ENCODE results near the gene CDH18. TPM values are rescaled to one million over a fixed set of nuclear protein-coding genes. Genes with fewer than 3 reads are reported as not detected.

CDH18 gene
- total RNA-seq, 1 donor from 2014 or later, result not detected

- no peaks in the 10 kb centered on the region for H3K9me3 ChIP-seq
- no peaks in the 10 kb centered on the region for H3K4me1 ChIP-seq
- DNase-seq, result no peak
- no peak overlapping the region for H3K27ac ChIP-seq
- H3K36me3 ChIP-seq, result no peaks in the 10 kb centered on the region
- no peaks in the 10 kb centered on the region for H3K27me3 ChIP-seq
- TF ChIP-seq CTCF (IDR thresholded peaks at IDR 0.05), result no peak
- no peak overlapping the region for H3K4me3 ChIP-seq
- intact Hi-C loops (cut with DNase I), result no loop called here
- no peak for ATAC-seq
Observed at GRCh38 chr5:19706776-19707175, 281.2 kb downstream of the CDH18 start.

DNA sequence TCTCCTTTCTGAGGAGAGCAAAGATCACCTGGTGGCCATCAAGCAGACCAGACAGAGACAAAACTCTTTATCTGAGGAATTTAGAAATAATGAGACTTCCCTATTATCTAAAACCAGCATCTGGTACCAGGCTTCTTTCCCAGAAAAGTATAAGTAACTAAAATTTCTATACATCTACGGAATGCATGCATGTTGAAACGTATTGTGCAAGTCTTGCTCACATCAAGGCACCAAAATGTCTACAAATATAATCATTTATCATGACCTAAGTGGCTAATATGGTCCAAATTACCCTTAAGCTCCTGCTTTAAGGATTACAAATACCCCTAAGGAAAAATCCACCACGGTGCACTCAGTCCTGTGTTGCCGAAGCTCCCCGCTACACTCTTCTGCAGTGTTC, 286.3 kb downstream of the CDH18 start:
- H3K27me3 ChIP-seq, result no peaks in the 10 kb centered on the region
- intact Hi-C loops (cut with DNase I), result no loop called here
- DNase-seq, result no peak
- no peak for ATAC-seq
- no peak overlapping the region for H3K4me3 ChIP-seq
- no peaks in the 10 kb centered on the region for H3K36me3 ChIP-seq
- no peaks in the 10 kb centered on the region for H3K9me3 ChIP-seq
- H3K4me1 ChIP-seq, result no peaks in the 10 kb centered on the region
- no peak overlapping the region for H3K27ac ChIP-seq
- TF ChIP-seq CTCF (IDR thresholded peaks at IDR 0.05), result no peak

DNA sequence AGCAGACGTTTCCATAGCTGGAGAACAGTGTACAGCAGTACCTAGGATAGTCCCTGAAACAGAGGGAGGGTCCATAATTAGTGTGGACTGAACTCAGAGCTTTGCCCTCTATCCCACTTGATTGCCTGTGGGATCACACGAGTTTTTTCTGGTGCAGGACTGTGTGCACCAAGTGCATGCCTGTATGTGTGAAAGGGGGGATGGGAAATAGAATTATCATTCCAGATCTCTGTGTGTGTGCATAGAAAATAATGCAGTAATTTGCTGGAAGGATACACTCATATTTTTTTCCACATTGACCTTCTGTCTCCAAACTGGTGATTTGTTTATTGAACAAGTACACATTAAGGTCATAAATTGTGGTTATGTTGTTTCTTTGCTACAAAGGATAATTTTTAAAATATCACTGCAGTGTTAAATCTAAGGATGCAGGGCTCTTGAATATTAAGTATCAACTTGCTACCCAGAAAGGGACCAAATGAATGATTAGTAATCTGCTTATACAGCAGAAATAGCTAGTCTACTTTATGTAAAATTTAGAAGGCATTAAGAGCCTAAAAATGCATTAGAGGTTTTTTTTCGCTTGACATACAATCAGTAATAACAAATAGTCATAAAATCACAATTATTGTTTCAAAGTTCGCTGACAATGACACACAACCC, 292.9 kb downstream of the CDH18 start:
- H3K27ac ChIP-seq, result no peak overlapping the region
- no peak for DNase-seq
- TF ChIP-seq CTCF (IDR thresholded peaks at IDR 0.05), result no peak
- H3K4me1 ChIP-seq, result no peaks in the 10 kb centered on the region
- no peak overlapping the region for H3K4me3 ChIP-seq
- H3K27me3 ChIP-seq, result no peaks in the 10 kb centered on the region
- ATAC-seq, result no peak
- H3K9me3 ChIP-seq, result no peaks in the 10 kb centered on the region
- H3K36me3 ChIP-seq, result no peaks in the 10 kb centered on the region
- intact Hi-C loops (cut with DNase I), result no loop called here

DNA sequence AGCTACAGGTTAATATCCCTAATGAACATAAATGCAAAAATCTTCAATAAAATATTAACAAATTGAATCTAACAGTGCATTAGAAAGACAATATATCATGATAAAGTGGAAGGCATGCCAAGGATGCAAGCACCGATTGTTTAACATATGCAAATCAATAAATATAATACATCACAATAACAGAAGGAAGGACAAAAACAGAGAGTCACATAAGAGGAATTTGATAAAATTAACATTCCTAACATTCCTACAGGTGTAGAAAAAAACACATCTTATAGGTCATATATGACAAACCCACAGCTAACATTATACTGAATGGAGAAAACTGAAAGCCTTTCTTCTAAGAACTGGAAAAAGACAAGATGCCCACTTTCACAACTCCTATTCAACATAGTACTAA, 297.0 kb downstream of the CDH18 start:
- intact Hi-C loops (cut with DNase I), result no loop called here
- no peaks in the 10 kb centered on the region for H3K9me3 ChIP-seq
- DNase-seq (no peak), ATAC-seq (no peak)
- H3K27me3 ChIP-seq, result no peaks in the 10 kb centered on the region
- H3K27ac ChIP-seq, result no peak overlapping the region
- H3K4me3 ChIP-seq, result no peak overlapping the region
- H3K36me3 ChIP-seq, result no peaks in the 10 kb centered on the region
- H3K4me1 ChIP-seq, result no peaks in the 10 kb centered on the region
- TF ChIP-seq CTCF (IDR thresholded peaks at IDR 0.05), result no peak

GRCh38 chr5:19685473-19685872, 302.5 kb downstream of the CDH18 start:
- intact Hi-C loops (cut with DNase I), result no loop called here
- Histone ChIP-seq H3K9me3 (no peaks in the 10 kb centered on the region), H3K4me1 (no peaks in the 10 kb centered on the region), H3K36me3 (no peaks in the 10 kb centered on the region), H3K27ac (no peak overlapping the region), H3K4me3 (no peak overlapping the region), H3K27me3 (no peaks in the 10 kb centered on the region)
- TF ChIP-seq CTCF (IDR thresholded peaks at IDR 0.05), result no peak
- ATAC-seq (no peak), DNase-seq (no peak)

DNA sequence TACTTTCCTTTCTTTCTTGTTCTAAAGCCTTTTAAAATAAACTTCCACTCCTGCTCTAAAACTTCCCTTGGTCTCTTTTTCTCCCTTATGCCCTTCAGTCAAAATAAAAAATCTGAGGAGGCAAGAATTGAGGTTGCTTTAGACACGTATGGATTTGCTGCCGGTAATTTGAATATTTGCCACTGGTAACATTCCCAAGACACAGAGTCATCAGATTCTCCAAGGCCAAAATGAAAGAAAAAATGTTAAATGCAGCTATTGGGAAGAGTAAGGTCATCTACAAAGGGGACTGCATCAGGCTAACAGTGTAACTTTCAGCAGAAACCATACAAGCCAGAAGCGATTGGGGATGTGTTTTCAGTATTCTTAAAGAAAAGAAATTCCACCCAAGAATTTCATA, 311.1 kb downstream of the CDH18 start:
- no peaks in the 10 kb centered on the region for H3K36me3 ChIP-seq
- H3K27ac ChIP-seq, result no peak overlapping the region
- H3K9me3 ChIP-seq, result no peaks in the 10 kb centered on the region
- no peaks in the 10 kb centered on the region for H3K27me3 ChIP-seq
- H3K4me3 ChIP-seq, result no peak overlapping the region
- TF ChIP-seq CTCF (IDR thresholded peaks at IDR 0.05), result no peak
- no peaks in the 10 kb centered on the region for H3K4me1 ChIP-seq
- intact Hi-C loops (cut with DNase I), result no loop called here
- no peak for ATAC-seq
- DNase-seq, result no peak
